DND-41 (cell line): ENCODE results near the gene HLA-DMB.

ENCODE experiments used
- ATAC-seq: fragments of 200-7000 bp; cut with Tn5 transposase; 3 replicates; pipeline ENCODE4 v1.9.1; 2021; ENCODE audit warnings: low read depth; ENCODE audit not compliant: insufficient read depth
- DNase-seq: peaks from one replicate; pipeline ENCODE4 v3.0.0-alpha.2; 2020
- H2AFZ ChIP-seq: 2 replicates; pipeline ENCODE4 v1.6.0; 2012; ENCODE audit warnings: low read depth, low read length
- H3K27ac ChIP-seq: 2 replicates; pipeline ENCODE4 v1.5.1; 2012; ENCODE audit warnings: low read length, inconsistent platforms
- H3K27me3 ChIP-seq: fragments of 200-600 bp; sonication (generic); 2 replicates; pipeline ENCODE4 v1.6.0; 2012; ENCODE audit warnings: low read length, mild to moderate bottlenecking, inconsistent platforms; ENCODE audit not compliant: insufficient read depth, poor library complexity
- H3K36me3 ChIP-seq: 2 replicates; pipeline ENCODE4 v1.5.1; 2012; ENCODE audit warnings: low read length, inconsistent platforms; ENCODE audit not compliant: insufficient read depth
- H3K4me1 ChIP-seq: 2 replicates; pipeline ENCODE4 v1.5.1; 2012; ENCODE audit warnings: mild to moderate bottlenecking, low read length; ENCODE audit not compliant: insufficient read depth
- H3K4me2 ChIP-seq: 2 replicates; pipeline ENCODE4 v1.6.0; 2012; ENCODE audit warnings: mild to moderate bottlenecking, moderate library complexity, low read length, inconsistent platforms; ENCODE audit not compliant: insufficient read depth
- H3K4me3 ChIP-seq, 2 experiments: fragments of 200-600 bp in 1 of 2; shearing (Covaris generic) in 1 of 2; 2 replicates each; pipeline ENCODE4 v1.5.1; 2012 to 2016; ENCODE audit warnings: inconsistent platforms in 2 of 2, low read length in 2 of 2, mild to moderate bottlenecking in 2 of 2, low read depth in 1 of 2, moderate library complexity in 1 of 2
- H3K79me2 ChIP-seq: 2 replicates; pipeline ENCODE4 v1.6.0; 2012; ENCODE audit warnings: low read length, inconsistent platforms; ENCODE audit not compliant: insufficient read depth
- H3K9ac ChIP-seq: 2 replicates; pipeline ENCODE4 v1.6.0; 2012; ENCODE audit warnings: low read depth, mild to moderate bottlenecking, inconsistent platforms, low read length, moderate library complexity
- H3K9me3 ChIP-seq: 2 replicates; pipeline ENCODE4 v1.5.1; 2012; ENCODE audit warnings: low read length, moderate library complexity, mild to moderate bottlenecking, inconsistent platforms; ENCODE audit not compliant: insufficient read depth, severe bottlenecking
- H4K20me1 ChIP-seq: 2 replicates; pipeline ENCODE4 v1.6.0; 2012; ENCODE audit warnings: low read length; ENCODE audit not compliant: insufficient read depth
- EZH2 ChIP-seq: IDR thresholded peaks from 3 replicates; pipeline ENCODE4 v1.6.1; 2012; ENCODE audit warnings: borderline replicate concordance, low read depth, mild to moderate bottlenecking, moderate library complexity, low read length, inconsistent platforms; ENCODE audit not compliant: severe bottlenecking
- TF ChIP-seq, protein P1 (sequence below): IDR thresholded peaks from 2 replicates; pipeline ENCODE4 v1.5.1; 2012; ENCODE audit warnings: borderline replicate concordance, low read length, moderate library complexity, mild to moderate bottlenecking; ENCODE audit not compliant: poor library complexity, severe bottlenecking; ENCODE audit errors: extremely low read depth

Gene HLA-DMB

DNA sequence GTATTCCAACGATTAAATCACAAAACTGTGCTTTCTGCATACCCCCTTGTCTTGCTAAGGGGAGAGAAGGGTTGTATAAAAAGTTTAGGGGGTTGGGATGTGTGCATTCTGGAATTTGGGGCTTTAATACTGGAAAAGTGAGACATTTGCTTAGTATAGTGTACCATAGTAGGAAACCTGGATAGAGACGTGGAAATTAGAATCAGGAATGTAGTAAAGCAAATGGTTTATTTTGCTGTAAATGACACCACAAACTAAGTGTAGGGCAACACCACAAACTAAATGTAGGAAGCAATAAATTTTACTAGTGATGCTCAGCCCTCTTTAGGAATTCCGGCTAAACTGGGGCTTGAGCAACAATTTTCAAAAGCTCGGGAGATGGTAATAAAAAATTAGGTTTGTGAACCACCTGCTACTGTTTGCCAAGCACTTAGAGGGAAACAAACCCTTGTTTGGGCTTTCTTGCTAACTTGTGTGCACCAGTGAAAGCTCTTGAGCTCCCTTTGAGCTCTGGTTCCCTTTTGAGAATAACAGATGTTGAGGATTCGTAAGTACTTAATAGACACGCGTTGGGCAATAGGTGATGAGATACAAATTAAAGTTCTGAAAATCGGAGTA is 41.4 kb upstream of the HLA-DMB start:
- H3K9ac ChIP-seq, result no peak overlapping the region
- no peak for DNase-seq
- H3K4me1 ChIP-seq, result peaks cover 6% of the 10 kb centered on the region; the same call in 1 of the 2 replicates
- peaks cover 21% of the 10 kb centered on the region for H3K79me2 ChIP-seq
- H2AFZ ChIP-seq, result no peak overlapping the region
- peaks cover 42% of the 10 kb centered on the region for H4K20me1 ChIP-seq
- no peak overlapping the region for H3K4me3 ChIP-seq
- H3K27me3 ChIP-seq, result no peaks in the 10 kb centered on the region
- H3K36me3 ChIP-seq, result peaks cover 46% of the 10 kb centered on the region
- H3K27ac ChIP-seq, result no peak overlapping the region
- H3K9me3 ChIP-seq, result no peaks in the 10 kb centered on the region
- no peak; the same call in 2 of the 3 replicates for ATAC-seq
- no peak overlapping the region for H3K4me2 ChIP-seq
- no peak for TF ChIP-seq EZH2
- TF ChIP-seq, protein P1, sequence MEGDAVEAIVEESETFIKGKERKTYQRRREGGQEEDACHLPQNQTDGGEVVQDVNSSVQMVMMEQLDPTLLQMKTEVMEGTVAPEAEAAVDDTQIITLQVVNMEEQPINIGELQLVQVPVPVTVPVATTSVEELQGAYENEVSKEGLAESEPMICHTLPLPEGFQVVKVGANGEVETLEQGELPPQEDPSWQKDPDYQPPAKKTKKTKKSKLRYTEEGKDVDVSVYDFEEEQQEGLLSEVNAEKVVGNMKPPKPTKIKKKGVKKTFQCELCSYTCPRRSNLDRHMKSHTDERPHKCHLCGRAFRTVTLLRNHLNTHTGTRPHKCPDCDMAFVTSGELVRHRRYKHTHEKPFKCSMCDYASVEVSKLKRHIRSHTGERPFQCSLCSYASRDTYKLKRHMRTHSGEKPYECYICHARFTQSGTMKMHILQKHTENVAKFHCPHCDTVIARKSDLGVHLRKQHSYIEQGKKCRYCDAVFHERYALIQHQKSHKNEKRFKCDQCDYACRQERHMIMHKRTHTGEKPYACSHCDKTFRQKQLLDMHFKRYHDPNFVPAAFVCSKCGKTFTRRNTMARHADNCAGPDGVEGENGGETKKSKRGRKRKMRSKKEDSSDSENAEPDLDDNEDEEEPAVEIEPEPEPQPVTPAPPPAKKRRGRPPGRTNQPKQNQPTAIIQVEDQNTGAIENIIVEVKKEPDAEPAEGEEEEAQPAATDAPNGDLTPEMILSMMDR, result no peak

DNA sequence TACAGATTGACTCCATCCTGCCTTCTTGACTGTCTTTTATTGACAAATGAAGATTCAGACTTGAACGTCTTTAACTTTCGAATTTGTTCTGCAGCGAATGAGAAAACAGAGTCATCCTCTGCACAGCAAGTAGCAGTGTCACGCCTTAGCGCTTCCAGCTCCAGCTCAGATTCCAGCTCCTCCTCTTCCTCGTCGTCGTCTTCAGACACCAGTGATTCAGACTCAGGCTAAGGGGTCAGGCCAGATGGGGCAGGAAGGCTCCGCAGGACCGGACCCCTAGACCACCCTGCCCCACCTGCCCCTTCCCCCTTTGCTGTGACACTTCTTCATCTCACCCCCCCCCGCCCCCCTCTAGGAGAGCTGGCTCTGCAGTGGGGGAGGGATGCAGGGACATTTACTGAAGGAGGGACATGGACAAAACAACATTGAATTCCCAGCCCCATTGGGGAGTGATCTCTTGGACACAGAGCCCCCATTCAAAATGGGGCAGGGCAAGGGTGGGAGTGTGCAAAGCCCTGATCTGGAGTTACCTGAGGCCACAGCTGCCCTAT is 39.7 kb upstream of the HLA-DMB start:
- H3K9me3 ChIP-seq, result no peaks in the 10 kb centered on the region
- no peak overlapping the region for H3K9ac ChIP-seq
- peaks cover 21% of the 10 kb centered on the region for H3K4me1 ChIP-seq
- ATAC-seq (no peak), DNase-seq (no peak)
- peaks cover 37% of the 10 kb centered on the region for H3K79me2 ChIP-seq
- no peak for TF ChIP-seq EZH2
- no peaks in the 10 kb centered on the region for H3K27me3 ChIP-seq
- no peak overlapping the region for H3K4me2 ChIP-seq
- H2AFZ ChIP-seq, result no peak overlapping the region
- peaks cover 59% of the 10 kb centered on the region for H4K20me1 ChIP-seq
- H3K4me3 ChIP-seq, result no peak overlapping the region
- no peak overlapping the region for H3K27ac ChIP-seq
- peaks cover 62% of the 10 kb centered on the region for H3K36me3 ChIP-seq

DNA sequence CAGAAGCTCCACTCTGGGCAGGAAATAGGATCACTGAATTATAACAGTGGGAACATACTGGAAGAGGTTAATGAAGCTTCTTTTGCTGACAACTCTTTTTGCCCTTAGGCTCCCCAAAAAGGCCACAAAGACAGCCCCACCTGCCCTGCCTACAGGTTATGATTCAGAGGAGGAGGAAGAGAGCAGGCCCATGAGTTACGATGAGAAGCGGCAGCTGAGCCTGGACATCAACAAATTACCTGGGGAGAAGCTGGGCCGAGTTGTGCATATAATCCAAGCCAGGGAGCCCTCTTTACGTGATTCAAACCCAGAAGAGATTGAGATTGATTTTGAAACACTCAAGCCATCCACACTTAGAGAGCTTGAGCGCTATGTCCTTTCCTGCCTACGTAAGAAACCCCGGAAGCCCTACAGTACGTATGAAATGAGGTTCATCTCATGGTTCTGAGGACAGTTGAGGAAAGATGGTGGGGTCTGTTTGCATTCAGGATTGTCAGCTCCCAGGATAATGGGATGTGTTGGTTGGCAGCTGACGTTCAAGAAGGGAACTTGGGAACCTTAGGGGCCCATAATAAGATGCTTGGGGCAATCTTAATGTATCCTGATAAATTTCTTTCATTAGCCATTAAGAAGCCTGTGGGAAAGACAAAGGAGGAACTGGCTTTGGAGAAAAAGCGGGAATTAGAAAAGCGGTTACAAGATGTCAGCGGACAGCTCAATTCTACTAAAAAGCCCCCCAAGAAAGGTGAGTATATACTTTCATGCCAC is 39.1 kb upstream of the HLA-DMB start:
- H3K79me2 ChIP-seq, result peaks cover 44% of the 10 kb centered on the region
- H3K4me3 ChIP-seq, result no peak overlapping the region
- no peak overlapping the region for H3K9ac ChIP-seq
- no peak overlapping the region for H3K4me2 ChIP-seq
- no peak for DNase-seq
- peaks cover 28% of the 10 kb centered on the region for H3K4me1 ChIP-seq
- no peak for ATAC-seq
- peaks cover 69% of the 10 kb centered on the region for H3K36me3 ChIP-seq
- no peak overlapping the region for H2AFZ ChIP-seq
- TF ChIP-seq, protein P1, result no peak
- TF ChIP-seq EZH2, result no peak
- H3K27ac ChIP-seq, result no peak overlapping the region
- no peaks in the 10 kb centered on the region for H3K9me3 ChIP-seq
- H3K27me3 ChIP-seq, result no peaks in the 10 kb centered on the region
- H4K20me1 ChIP-seq, result peaks cover 65% of the 10 kb centered on the region

DNA sequence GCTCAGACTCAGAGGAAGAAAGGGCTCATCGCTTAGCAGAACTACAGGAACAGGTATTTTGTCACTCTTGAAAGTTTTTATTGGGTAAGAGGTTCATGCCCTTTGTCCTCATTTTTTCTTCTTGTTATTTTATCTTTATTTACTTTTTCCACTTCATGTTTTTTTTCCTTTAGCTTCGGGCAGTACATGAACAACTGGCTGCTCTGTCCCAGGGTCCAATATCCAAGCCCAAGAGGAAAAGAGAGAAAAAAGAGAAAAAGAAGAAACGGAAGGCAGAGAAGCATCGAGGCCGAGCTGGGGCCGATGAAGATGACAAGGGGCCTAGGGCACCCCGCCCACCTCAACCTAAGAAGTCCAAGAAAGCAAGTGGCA is 37.1 kb upstream of the HLA-DMB start:
- no peak for TF ChIP-seq EZH2
- TF ChIP-seq, protein P1, result no peak

More for the DNA sequence above, 37.1 kb upstream of the HLA-DMB start:
- H3K4me3 ChIP-seq, result no peak overlapping the region
- H3K4me1 ChIP-seq, result peaks cover 40% of the 10 kb centered on the region
- no peak overlapping the region for H2AFZ ChIP-seq
- no peak for DNase-seq
- H4K20me1 ChIP-seq, result peaks cover 79% of the 10 kb centered on the region
- no peak overlapping the region for H3K9ac ChIP-seq
- H3K4me2 ChIP-seq, result peak overlapping the region; percentile 82; the same call in 1 of the 2 replicates
- H3K79me2 ChIP-seq, result peaks cover 64% of the 10 kb centered on the region
- peaks cover 89% of the 10 kb centered on the region for H3K36me3 ChIP-seq
- no peaks in the 10 kb centered on the region for H3K9me3 ChIP-seq
- no peak for ATAC-seq
- H3K27ac ChIP-seq, result no peak overlapping the region
- no peaks in the 10 kb centered on the region for H3K27me3 ChIP-seq
